DMS153 treated with DMSO at 0.1 percent for 48 hours (cell line): Measurements from ENCODE around the gene PPP2CA.
"Not testable (repeated sequence)": the region's sequence is repeated elsewhere in the genome, so short reads cannot be mapped to it uniquely, and the experiment has no call there.

ENCODE experiments used
- DNase-seq: peaks from one replicate; lab custom pipeline; 2025; ENCODE audit not compliant: unreplicated experiment; lab: John Stamatoyannopoulos, UW

Gene PPP2CA

GRCh38 chr5:134225780-134226440, at the start of gene PPP2CA:
Gene PPP2CA (minus strand): TSS chr5:134226073. CDS start chr5:134225861, 212 bp downstream.
- DNase-seq, result peak; percentile 83

GRCh38 chr5:134273642-134274395, 47.9 kb upstream of the PPP2CA start:
- no peak for DNase-seq

GRCh38 chr5:134271059-134271458, 45.2 kb upstream of the PPP2CA start:
- DNase-seq, result no peak

GRCh38 chr5:134268919-134269318, 43.0 kb upstream of the PPP2CA start:
- no peak for DNase-seq

- DNase-seq, result no peak
Observed at GRCh38 chr5:134268019-134268601, 42.2 kb upstream of the PPP2CA start.

- no peak for DNase-seq
Observed at GRCh38 chr5:134267366-134268018, 41.6 kb upstream of the PPP2CA start.

- no peak for DNase-seq
Observed at GRCh38 chr5:134263801-134264200, 37.9 kb upstream of the PPP2CA start.

- not testable (repeated sequence) for DNase-seq
Observed at GRCh38 chr5:134262629-134263028, 36.8 kb upstream of the PPP2CA start.

GRCh38 chr5:134258896-134259295, 33.0 kb upstream of the PPP2CA start:
- no peak for DNase-seq

GRCh38 chr5:134257176-134257575, 31.3 kb upstream of the PPP2CA start:
- DNase-seq, result no peak

- DNase-seq, result no peak
Observed at GRCh38 chr5:134255418-134256150, 29.7 kb upstream of the PPP2CA start.

GRCh38 chr5:134253368-134254153, 27.7 kb upstream of the PPP2CA start:
- DNase-seq, result not testable (repeated sequence)

GRCh38 chr5:134252671-134253070, 26.8 kb upstream of the PPP2CA start:
- DNase-seq, result no peak

- no peak for DNase-seq
Observed at GRCh38 chr5:134250949-134251348, 25.1 kb upstream of the PPP2CA start.

GRCh38 chr5:134249469-134250379, 23.9 kb upstream of the PPP2CA start:
- DNase-seq, result no peak

GRCh38 chr5:134248256-134248655, 22.4 kb upstream of the PPP2CA start:
- DNase-seq, result no peak

- DNase-seq, result no peak
Observed at GRCh38 chr5:134247428-134248224, 21.8 kb upstream of the PPP2CA start.

GRCh38 chr5:134246771-134247427, 21.0 kb upstream of the PPP2CA start:
- DNase-seq, result no peak
